HG03196 (cell line): ENCODE data around the gene NUDT16L1.
A peak's percentile ranks its signal among the peaks of the same experiment; 100 is the strongest.
"Not testable (repeated sequence)": the region's sequence is repeated elsewhere in the genome, so short reads cannot be mapped to it uniquely, and the experiment has no call there.

ENCODE experiments used
- ATAC-seq: cut with Tn5 transposase; IDR thresholded peaks from one replicate; pipeline ENCODE4 v1.9.1; 2021; ENCODE audit not compliant: unreplicated experiment

Gene NUDT16L1

DNA sequence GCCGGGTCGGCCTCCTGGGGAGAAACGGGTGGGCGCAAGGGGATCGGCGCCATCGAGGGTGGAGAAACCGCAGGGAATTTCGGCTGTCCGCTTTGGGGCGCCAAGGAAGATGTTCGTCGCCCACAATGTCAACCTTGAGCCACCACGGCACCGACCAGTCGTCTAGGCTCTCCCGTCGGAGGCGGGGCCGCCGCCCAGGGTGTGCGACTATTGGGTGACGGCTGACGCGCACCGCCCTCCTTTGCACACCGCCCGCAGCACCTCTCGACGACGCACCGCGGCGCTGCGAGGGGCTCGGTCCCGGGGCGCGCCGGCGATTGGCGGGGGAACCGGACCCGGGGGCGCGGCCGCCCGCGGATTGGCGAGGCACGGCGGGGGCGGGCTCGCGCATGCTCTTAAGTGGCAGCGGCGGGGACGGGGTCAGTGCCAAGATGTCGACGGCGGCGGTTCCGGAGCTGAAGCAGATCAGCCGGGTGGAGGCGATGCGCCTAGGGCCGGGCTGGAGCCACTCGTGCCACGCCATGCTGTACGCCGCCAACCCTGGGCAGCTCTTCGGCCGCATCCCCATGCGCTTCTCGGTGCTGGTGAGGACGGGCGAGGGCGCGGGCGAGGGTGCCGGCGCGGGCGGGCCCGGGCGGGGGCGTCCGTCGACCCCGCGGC, at the start of gene NUDT16L1:
TSS of gene NUDT16L1 (plus strand) at position 267 of the 660 bp plus-strand sequence. CDS start at position 432, 165 bp downstream.
- ATAC-seq = peak; percentile 88

DNA sequence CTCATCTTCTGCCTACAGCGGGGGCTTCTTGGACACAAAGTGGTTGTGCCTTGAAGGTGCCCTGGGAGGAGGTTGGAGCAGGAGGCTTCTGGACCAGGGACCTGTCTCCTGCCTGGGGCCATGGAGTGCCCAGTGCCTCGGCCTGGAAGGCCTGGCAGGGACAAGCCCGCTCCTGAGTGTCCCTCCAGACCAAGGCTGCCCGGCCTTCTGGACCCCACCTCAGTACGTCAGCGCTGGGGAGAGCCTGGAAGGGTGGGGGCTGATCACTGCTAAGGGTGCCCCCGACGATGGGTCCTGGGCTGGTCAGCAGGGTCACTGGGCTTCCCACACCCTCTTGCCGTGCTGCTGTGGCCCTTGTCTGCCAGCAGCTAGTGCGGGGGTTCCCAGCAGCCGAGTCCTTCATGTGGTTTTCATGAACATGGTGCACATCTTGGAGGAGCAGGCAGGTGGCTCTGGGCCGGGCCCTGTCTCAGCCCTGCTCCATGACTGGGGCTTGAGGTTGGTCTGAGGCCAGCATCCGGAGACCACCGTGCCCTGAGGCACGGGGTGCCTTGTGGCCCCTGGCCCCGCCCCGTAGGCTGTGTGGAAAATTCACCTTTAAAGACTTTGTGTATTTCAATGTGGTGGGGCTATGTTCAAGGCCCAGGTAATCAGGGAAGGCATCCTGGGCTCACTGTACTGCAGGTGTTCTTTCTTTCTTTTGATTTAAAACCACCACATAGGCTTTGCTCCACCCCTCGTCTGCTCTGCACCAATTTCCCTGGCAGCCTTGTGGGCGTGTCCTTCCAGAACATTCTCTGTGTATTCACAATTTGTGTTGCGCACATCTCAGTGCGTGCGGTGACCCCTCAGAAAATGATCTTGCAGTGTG, 46.4 kb upstream of the NUDT16L1 start:
- ATAC-seq = no peak

- no peak for ATAC-seq
Observed at GRCh38 chr16:4647644-4647980, 45.8 kb upstream of the NUDT16L1 start.

DNA sequence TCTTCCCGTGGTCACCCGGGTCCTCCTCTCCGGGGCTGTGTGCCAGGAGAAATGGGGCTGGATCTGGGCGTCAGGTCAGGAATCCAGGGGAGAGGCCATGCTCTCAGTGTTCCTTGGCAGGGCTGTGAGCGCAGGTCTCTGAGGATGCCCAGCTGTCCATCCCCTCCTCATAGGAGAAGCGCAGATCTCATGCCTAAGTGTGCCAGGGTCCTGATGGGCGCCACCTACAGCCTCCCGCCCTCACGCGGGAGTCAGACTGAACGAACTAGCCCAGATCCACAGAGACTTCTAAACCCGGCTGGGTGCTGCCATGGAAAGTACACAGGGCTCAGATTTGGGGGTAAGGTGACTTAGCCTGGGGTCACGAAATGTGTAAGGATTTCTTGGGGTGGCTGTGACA, 44.4 kb upstream of the NUDT16L1 start:
- ATAC-seq = no peak

- no peak for ATAC-seq
Observed at GRCh38 chr16:4649744-4650442, 43.5 kb upstream of the NUDT16L1 start.

- not testable (repeated sequence) for ATAC-seq
Observed at GRCh38 chr16:4650443-4651074, 42.8 kb upstream of the NUDT16L1 start.

- no peak for ATAC-seq
Observed at GRCh38 chr16:4651827-4652226, 41.5 kb upstream of the NUDT16L1 start.

GRCh38 chr16:4652561-4652960, 40.8 kb upstream of the NUDT16L1 start:
- ATAC-seq = no peak

- no peak for ATAC-seq
Observed at GRCh38 chr16:4654011-4654963, 39.1 kb upstream of the NUDT16L1 start.

- ATAC-seq = no peak
Observed at GRCh38 chr16:4654964-4655590, 38.3 kb upstream of the NUDT16L1 start.

GRCh38 chr16:4655801-4656200, 37.6 kb upstream of the NUDT16L1 start:
- ATAC-seq = no peak

DNA sequence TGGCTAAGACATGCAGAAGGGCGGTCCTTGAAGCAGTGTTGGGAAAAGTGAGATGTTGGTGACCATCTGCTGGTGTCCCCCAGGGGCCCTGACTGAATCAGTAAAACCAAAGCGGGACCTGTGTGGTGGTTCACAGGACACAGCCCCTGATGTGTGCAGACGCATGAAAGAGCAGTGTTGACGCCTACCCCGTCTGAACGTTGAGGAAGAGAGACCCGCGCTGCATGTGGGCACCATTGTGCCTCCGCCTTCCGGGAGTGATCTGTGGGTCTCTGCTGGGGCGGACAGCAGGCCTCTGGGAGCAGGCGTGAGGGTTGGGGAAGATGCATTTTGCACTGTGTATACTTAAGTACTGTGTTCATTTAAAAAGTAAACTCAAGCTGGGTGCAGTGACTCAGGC, 37.1 kb upstream of the NUDT16L1 start:
- ATAC-seq = no peak

GRCh38 chr16:4656695-4657686, 36.4 kb upstream of the NUDT16L1 start:
- ATAC-seq = no peak

- no peak for ATAC-seq
Observed at GRCh38 chr16:4659363-4660353, 33.7 kb upstream of the NUDT16L1 start.

DNA sequence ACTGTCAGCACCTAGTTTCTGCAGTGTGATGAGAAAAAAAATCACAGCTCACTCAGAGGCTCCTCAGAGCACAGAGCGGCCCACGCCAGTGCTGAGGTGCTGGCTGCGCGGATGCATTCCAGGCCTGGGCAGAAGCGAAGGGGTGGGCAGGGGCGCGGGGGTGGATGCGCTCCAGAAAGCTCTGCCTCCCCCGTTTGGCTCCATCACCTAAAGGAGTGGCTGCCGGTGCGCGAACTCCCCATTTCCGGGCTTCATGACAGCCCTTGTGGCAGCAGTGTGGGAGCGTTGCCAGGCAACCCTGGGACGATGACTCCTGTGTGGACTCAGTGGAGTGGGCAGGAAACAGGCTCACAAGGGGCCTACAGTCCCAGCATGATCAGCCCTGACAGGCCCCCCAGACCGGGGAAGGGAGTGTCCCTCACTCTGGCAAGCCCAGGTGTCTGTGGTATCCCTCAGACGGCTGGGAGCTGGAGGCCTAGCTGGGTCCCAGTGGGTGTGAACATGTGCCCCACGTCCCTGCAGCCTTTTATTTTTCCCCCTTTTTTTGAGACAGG, 32.8 kb upstream of the NUDT16L1 start:
- no peak for ATAC-seq

GRCh38 chr16:4661661-4662060, 31.7 kb upstream of the NUDT16L1 start:
- no peak for ATAC-seq

DNA sequence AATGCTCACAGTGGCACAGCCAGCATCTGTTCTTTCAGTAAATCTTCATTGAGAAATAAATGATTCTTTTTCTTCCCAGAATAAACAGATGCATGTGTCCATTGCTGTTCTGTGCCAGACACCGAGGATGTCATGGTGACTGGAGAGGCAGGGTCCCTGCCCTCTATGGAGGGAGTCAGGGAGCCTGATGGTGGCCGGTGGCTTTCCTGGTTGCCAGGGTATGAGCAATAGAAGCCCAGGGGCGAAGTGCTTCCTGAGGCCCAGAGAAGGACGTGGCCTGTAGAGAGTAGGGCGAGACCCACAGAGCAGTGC, 29.9 kb upstream of the NUDT16L1 start:
- no peak for ATAC-seq
